ENCODE results near the gene LRRK1. TPM values are rescaled to one million over a fixed set of nuclear protein-coding genes. Genes with fewer than 3 reads are reported as not detected.

LRRK1 gene
- polyA plus RNA-seq, 2 of the 4 experiments (the other 2 are of a cell fraction) = 12.2 to 17.7 TPM

GRCh38 chr15:101100593-101101442, 181.7 kb downstream of the LRRK1 start (continued):
- TF ChIP-seq EHF (CRISPR knock-in tag; IDR thresholded peaks at IDR 0.05) = no peak
- TF ChIP-seq JUN (IDR thresholded peaks at IDR 0.05) = no peak

GRCh38 chr15:101101676-101102075, 182.5 kb downstream of the LRRK1 start:
- FAIRE-seq = no peak
- POLR2A ChIA-PET = no interaction called here
- no peak for DNase-seq (ENCODE audit: low read depth in 1 of 2, low spot score in 1 of 2)

GRCh38 chr15:101102746-101103145, 183.6 kb downstream of the LRRK1 start:
- WGBS (ENCODE audit: missing lambda C conversion rate) = 69% methylated on average over 3 of the region's 5 CpGs
- no peak for TF ChIP-seq ESRRA (IDR thresholded peaks at IDR 0.05; ENCODE audit: borderline replicate concordance, low read length)
- no peak for TF ChIP-seq CEBPB (IDR thresholded peaks at IDR 0.05)
- TF ChIP-seq PHF8 (IDR thresholded peaks at IDR 0.05; ENCODE audit: borderline replicate concordance, low read depth) = no peak
- no peak for TF ChIP-seq TFCP2L1 (CRISPR knock-in tag; IDR thresholded peaks at IDR 0.05)
- TF ChIP-seq CBX2 (IDR thresholded peaks at IDR 0.05; ENCODE audit: borderline replicate concordance, low read depth) = no peak
- no peak for TF ChIP-seq EP300 (IDR thresholded peaks at IDR 0.05)
- TF ChIP-seq FOSB (CRISPR knock-in tag; IDR thresholded peaks at IDR 0.05) = no peak
- no peak for TF ChIP-seq RARB (CRISPR knock-in tag; IDR thresholded peaks at IDR 0.05)
- no peak for TF ChIP-seq ZSCAN20 (CRISPR knock-in tag; IDR thresholded peaks at IDR 0.05)
- TF ChIP-seq RCOR1 (IDR thresholded peaks at IDR 0.05; ENCODE audit: low read depth, low read length) = no peak
- TF ChIP-seq HDAC2 (IDR thresholded peaks at IDR 0.05) = no peak
- no peak for TF ChIP-seq CHD4 (IDR thresholded peaks at IDR 0.05; ENCODE audit: borderline replicate concordance)
- TF ChIP-seq USF2 (IDR thresholded peaks at IDR 0.05) = no peak
- no peak for TF ChIP-seq HOXB13 (CRISPR knock-in tag; IDR thresholded peaks at IDR 0.05; ENCODE audit: low read depth)
- TF ChIP-seq NPAS2 (CRISPR knock-in tag; IDR thresholded peaks at IDR 0.05; ENCODE audit: borderline replicate concordance) = no peak
- no peak for TF ChIP-seq KDM1A (IDR thresholded peaks at IDR 0.05; ENCODE audit: low read depth)
- no peak for TF ChIP-seq TP53 (CRISPR knock-in tag; IDR thresholded peaks at IDR 0.05)
- H3K4me3 ChIP-seq = no peak overlapping the region
- H3K4me1 ChIP-seq = peaks cover 8% of the 10 kb centered on the region; the same call in 2 of the 3 replicates
- no peak for FAIRE-seq
- H3K4me2 ChIP-seq = no peak overlapping the region
- CTCF ChIA-PET = interaction anchor here (4.2 kb wide), 2 partner anchors 14 to 155 kb away, joined by 20 to 38 read pairs; no protein-coding TSS in a partner anchor
- no peaks in the 10 kb centered on the region for H3K9me3 ChIP-seq
- POLR2A ChIA-PET = interaction anchor here (0.6 kb wide), 1 partner anchor 263 kb away, joined by 3 read pairs; no protein-coding TSS in a partner anchor
- DNase-seq (ENCODE audit: low read depth in 1 of 2, low spot score in 1 of 2) = no peak
- H3K27ac ChIP-seq = no peak overlapping the region
- no peak for ATAC-seq

More at GRCh38 chr15:101101676-101102075, 182.5 kb downstream of the LRRK1 start:
- TF ChIP-seq CBX8 (IDR thresholded peaks at IDR 0.05) = no peak
- no peak for TF ChIP-seq ZFP36 (IDR thresholded peaks at IDR 0.05; ENCODE audit: borderline replicate concordance, partially characterized antibody)
- peak; percentile 72 for TF ChIP-seq MAFK (IDR thresholded peaks at IDR 0.05; ENCODE audit: partially characterized antibody)
- TF ChIP-seq JUNB (IDR thresholded peaks at IDR 0.05) = no peak
- TF ChIP-seq FOSB (CRISPR knock-in tag; IDR thresholded peaks at IDR 0.05) = no peak
- CTCF ChIA-PET = interaction anchor here (0.7 to 4.2 kb wide), 7 partner anchors 12 to 156 kb away, joined by 3 to 38 read pairs (median 4); partner anchors contain the start of gene CHSY1
- no peak overlapping the region for H3K27ac ChIP-seq
- peaks cover 8% of the 10 kb centered on the region; the same call in 2 of the 3 replicates for H3K4me1 ChIP-seq
- H3K4me2 ChIP-seq = no peak overlapping the region
- WGBS (ENCODE audit: missing lambda C conversion rate) = 61% methylated on average over 3 of the region's 3 CpGs
- H3K4me3 ChIP-seq = no peak overlapping the region
- ATAC-seq = peak in 1 of 2 experiments; percentile 18; a peak in 1 of 6 replicates
- no peaks in the 10 kb centered on the region for H3K9me3 ChIP-seq

All from A549 (cell line).